ENCODE measurements around the gene AKR1C8. TPM values are rescaled to one million over a fixed set of nuclear protein-coding genes. Genes with fewer than 3 reads are reported as not detected.

The AKR1C8 gene
- total and polyA plus RNA-seq, 9 of the 15 experiments (the other 6 are each of a cell fraction or from before 2014, with no cell fraction given): 0.03 to 0.29 (median 0.08) TPM

DNA sequence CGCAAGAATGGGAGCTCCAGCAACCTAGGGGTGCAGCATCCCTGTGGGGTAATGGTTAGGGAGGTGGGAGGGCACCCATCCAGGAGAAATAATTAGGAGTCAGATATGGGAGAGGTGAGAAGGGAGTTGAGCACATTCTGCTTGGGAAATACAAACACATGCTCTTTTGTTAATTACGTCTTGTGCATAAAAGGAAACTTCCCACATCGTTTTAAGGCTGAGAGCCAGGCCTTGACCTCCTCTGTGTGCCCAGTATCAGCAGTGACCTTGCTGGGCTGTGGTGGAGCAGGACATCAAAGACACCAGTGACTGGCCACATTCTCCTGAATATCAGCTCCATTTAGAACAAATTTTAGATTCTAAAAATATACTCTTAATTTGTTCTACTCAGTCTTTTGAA, 34.3 kb upstream of the AKR1C8 start (continued):
- no peak for TF ChIP-seq ARID3A (IDR thresholded peaks at IDR 0.05; ENCODE audit: borderline replicate concordance, low read depth, low read length)
- TF ChIP-seq, protein P1, sequence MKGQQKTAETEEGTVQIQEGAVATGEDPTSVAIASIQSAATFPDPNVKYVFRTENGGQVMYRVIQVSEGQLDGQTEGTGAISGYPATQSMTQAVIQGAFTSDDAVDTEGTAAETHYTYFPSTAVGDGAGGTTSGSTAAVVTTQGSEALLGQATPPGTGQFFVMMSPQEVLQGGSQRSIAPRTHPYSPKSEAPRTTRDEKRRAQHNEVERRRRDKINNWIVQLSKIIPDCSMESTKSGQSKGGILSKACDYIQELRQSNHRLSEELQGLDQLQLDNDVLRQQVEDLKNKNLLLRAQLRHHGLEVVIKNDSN (CRISPR knock-in tag; IDR thresholded peaks at IDR 0.05): no peak
- TF ChIP-seq CEBPZ (IDR thresholded peaks at IDR 0.05; ENCODE audit: borderline replicate concordance, low read depth, low read length): no peak

GRCh38 chr10:5216801-5217200, 31.9 kb upstream of the AKR1C8 start:
- FAIRE-seq (no peak), DNase-seq (ENCODE audit: extremely low read depth in 1 of 4, low spot score in 3 of 4) (no peak), ATAC-seq (no peak)
- no peaks in the 10 kb centered on the region for H4K20me1 ChIP-seq (replicated peaks; ENCODE audit: control insufficient read depth, insufficient read depth, low read length)
- no peak overlapping the region for H3K4me3 ChIP-seq
- H3K79me2 ChIP-seq (ENCODE audit: control insufficient read depth, insufficient read depth, low read length): no peaks in the 10 kb centered on the region
- no peaks in the 10 kb centered on the region for H3K27me3 ChIP-seq (ENCODE audit: control insufficient read depth in 2 of 2, insufficient read depth in 2 of 2, low read length in 2 of 2)
- H3K4me1 ChIP-seq (replicated peaks in 1 of 2; ENCODE audit: control insufficient read depth in 2 of 2, insufficient read depth in 2 of 2, low read length in 2 of 2): no peaks in the 10 kb centered on the region
- no peaks in the 10 kb centered on the region for H3K9me1 ChIP-seq (ENCODE audit: control insufficient read depth, insufficient read depth, low read length)
- intact Hi-C loops (cut with micrococcal nuclease): no loop called here
- H3K9me3 ChIP-seq (replicated peaks; ENCODE audit: control insufficient read depth, insufficient read depth, low read depth, low read length): no peaks in the 10 kb centered on the region; the same call in 1 of the 2 replicates
- H3K27ac ChIP-seq (ENCODE audit: extremely low read depth, low read depth, low read length): no peak overlapping the region
- no peaks in the 10 kb centered on the region for H3K36me3 ChIP-seq (ENCODE audit: control insufficient read depth, insufficient read depth, low read length)
- ChIA-PET CTCF (ENCODE audit: low intra/inter-chr PET ratio) (no interaction called here), POLR2A (no interaction called here)
- H2AFZ ChIP-seq (ENCODE audit: low read depth, low read length): no peak overlapping the region
- 4% methylated on average over 2 of the region's 2 CpGs for WGBS (ENCODE audit: insufficient coverage, low coverage, missing lambda C conversion rate)
- no peak overlapping the region for H3K9ac ChIP-seq (ENCODE audit: insufficient read depth in 1 of 2, low read depth in 2 of 2, low read length in 2 of 2)
- no peak overlapping the region for H3K4me2 ChIP-seq (ENCODE audit: insufficient read depth, low read length)
- in situ Hi-C loops (cut with MboI): no loop called here
- no TSS peak for BruUV-seq (replicated peaks)
- no peak for TF ChIP-seq NFIX (CRISPR knock-in tag; IDR thresholded peaks at IDR 0.05; ENCODE audit: low read depth)
- TF ChIP-seq REST (IDR thresholded peaks at IDR 0.05; ENCODE audit: borderline replicate concordance): no peak
- no peak for TF ChIP-seq REST (CRISPR knock-in tag; IDR thresholded peaks at IDR 0.05; ENCODE audit: low read depth)

Data from K562 (cell line).